Loucy (cell line): ENCODE measurements around the gene PSEN2.

Experiments
- H2AFZ ChIP-seq: fragments of 200-600 bp; sonication (generic); 2 replicates; pipeline ENCODE4 v1.6.0; 2016; ENCODE audit warnings: antibody characterized with exemption, mild to moderate bottlenecking, low read length, moderate library complexity
- H3F3A ChIP-seq: fragments of 200-600 bp; 2 replicates; pipeline ENCODE4 v1.6.0; 2016; ENCODE audit warnings: antibody characterized with exemption, low read depth, mild to moderate bottlenecking
- H3K27me3 ChIP-seq: fragments of 200-600 bp; sonication (generic); 2 replicates; pipeline ENCODE4 v1.6.1; 2014; ENCODE audit warnings: low read length, mild to moderate bottlenecking; ENCODE audit not compliant: insufficient read depth, poor library complexity, severe bottlenecking
- H3K36me3 ChIP-seq: fragments of 200-600 bp; sonication (generic); 2 replicates; pipeline ENCODE4 v1.6.1; 2016; ENCODE audit warnings: low read length; ENCODE audit not compliant: insufficient read depth
- H3K4me1 ChIP-seq: fragments of 200-600 bp; sonication (generic); 2 replicates; pipeline ENCODE4 v1.5.1; 2014; ENCODE audit warnings: low read length, mild to moderate bottlenecking; ENCODE audit not compliant: insufficient read depth, poor library complexity, severe bottlenecking
- H3K4me2 ChIP-seq: fragments of 200-600 bp; sonication (generic); 2 replicates; pipeline ENCODE4 v1.6.0; 2014; ENCODE audit warnings: antibody characterized with exemption, low read length, low read depth, mild to moderate bottlenecking; ENCODE audit not compliant: poor library complexity, severe bottlenecking
- H3K4me3 ChIP-seq: fragments of 200-600 bp; sonication (generic); 2 replicates; pipeline ENCODE4 v1.5.1; 2014; ENCODE audit warnings: low read length, mild to moderate bottlenecking, mixed read lengths; ENCODE audit not compliant: poor library complexity, severe bottlenecking
- H3K79me2 ChIP-seq: fragments of 200-600 bp; sonication (generic); 2 replicates; pipeline ENCODE4 v1.6.1; 2014; ENCODE audit warnings: low read length; ENCODE audit not compliant: insufficient read depth
- H3K9ac ChIP-seq: fragments of 200-600 bp; sonication (generic); 2 replicates; pipeline ENCODE4 v1.6.0; 2014; ENCODE audit warnings: mild to moderate bottlenecking, low read depth, low read length, moderate library complexity; ENCODE audit not compliant: poor library complexity, severe bottlenecking
- H3K9me2 ChIP-seq: fragments of 200-600 bp; sonication (generic); replicated peaks from 2 replicates; pipeline ENCODE4 v1.6.1; 2016; ENCODE audit warnings: low read depth, low read length, mixed read lengths
- H3K9me3 ChIP-seq: fragments of 200-600 bp; sonication (generic); 2 replicates; pipeline ENCODE4 v1.6.1; 2014; ENCODE audit warnings: mild to moderate bottlenecking, antibody characterized with exemption, low read length, low read depth; ENCODE audit not compliant: insufficient read depth
- H4K20me1 ChIP-seq: fragments of 200-600 bp; sonication (generic); 2 replicates; pipeline ENCODE4 v1.6.0; 2014; ENCODE audit warnings: antibody characterized with exemption, low read length, mild to moderate bottlenecking; ENCODE audit not compliant: insufficient read depth, poor library complexity, severe bottlenecking
- EZH2phosphoT487 ChIP-seq: fragments of 200-600 bp; IDR thresholded peaks from 2 replicates; pipeline ENCODE4 v1.6.1; 2018; ENCODE audit warnings: antibody characterized with exemption, mild to moderate bottlenecking, moderate library complexity, borderline replicate concordance
- TF ChIP-seq, protein P1 (sequence below): fragments of 200-600 bp; sonication (generic); conservative IDR thresholded peaks from 2 replicates; pipeline ENCODE4 v1.5.1; 2014; ENCODE audit warnings: mild to moderate bottlenecking, antibody characterized with exemption, low read length

The PSEN2 gene

DNA sequence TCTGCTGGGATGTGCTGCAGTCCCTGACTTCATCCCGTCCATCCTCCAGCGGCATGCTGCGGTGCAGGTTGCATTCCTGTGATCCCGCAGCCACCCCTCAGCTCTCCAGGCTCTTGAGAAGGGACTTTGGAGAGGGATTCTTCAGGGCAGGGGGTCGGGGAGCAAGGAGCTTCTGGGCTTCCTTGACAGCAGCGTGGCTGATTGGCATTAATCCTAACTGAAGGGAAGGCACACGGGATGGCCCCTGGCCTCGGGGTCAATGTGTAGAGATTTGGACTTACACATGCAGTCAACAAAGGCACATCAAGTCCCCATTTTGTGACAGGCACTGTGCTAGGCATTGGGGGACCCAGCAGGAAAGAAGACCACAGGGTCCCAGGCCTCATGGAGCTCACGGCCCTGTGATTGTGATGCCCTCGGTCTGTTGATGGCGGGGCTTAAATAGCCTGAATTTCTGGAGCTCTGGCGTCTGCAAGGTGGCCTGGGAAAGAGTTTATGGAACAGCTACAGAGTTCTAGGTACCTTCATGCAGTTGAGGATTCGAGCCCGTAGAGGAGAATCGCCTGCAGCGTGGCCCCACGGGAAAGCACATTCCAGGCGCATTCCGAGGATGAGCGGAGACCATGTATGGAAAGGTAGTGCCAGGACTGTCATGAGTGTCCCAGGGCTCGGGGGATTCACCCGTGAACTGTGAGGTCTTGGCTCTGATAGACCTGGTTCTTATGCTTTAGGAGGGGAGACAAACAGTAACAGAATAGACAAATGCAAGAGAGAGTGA, 20.1 kb downstream of the PSEN2 start:
- Histone ChIP-seq H2AFZ (no peak overlapping the region), H3F3A (no peaks in the 10 kb centered on the region), H3K4me3 (no peak overlapping the region), H3K4me2 (no peak overlapping the region), H3K27me3 (no peaks in the 10 kb centered on the region), H3K9ac (no peak overlapping the region), H3K4me1 (peaks cover 22% of the 10 kb centered on the region), H3K9me3 (no peaks in the 10 kb centered on the region), H3K9me2 (no peaks in the 10 kb centered on the region), H3K79me2 (no peaks in the 10 kb centered on the region), H3K36me3 (no peaks in the 10 kb centered on the region), H4K20me1 (no peaks in the 10 kb centered on the region)
- TF ChIP-seq EZH2phosphoT487, result no peak
- TF ChIP-seq, protein P1, sequence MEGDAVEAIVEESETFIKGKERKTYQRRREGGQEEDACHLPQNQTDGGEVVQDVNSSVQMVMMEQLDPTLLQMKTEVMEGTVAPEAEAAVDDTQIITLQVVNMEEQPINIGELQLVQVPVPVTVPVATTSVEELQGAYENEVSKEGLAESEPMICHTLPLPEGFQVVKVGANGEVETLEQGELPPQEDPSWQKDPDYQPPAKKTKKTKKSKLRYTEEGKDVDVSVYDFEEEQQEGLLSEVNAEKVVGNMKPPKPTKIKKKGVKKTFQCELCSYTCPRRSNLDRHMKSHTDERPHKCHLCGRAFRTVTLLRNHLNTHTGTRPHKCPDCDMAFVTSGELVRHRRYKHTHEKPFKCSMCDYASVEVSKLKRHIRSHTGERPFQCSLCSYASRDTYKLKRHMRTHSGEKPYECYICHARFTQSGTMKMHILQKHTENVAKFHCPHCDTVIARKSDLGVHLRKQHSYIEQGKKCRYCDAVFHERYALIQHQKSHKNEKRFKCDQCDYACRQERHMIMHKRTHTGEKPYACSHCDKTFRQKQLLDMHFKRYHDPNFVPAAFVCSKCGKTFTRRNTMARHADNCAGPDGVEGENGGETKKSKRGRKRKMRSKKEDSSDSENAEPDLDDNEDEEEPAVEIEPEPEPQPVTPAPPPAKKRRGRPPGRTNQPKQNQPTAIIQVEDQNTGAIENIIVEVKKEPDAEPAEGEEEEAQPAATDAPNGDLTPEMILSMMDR, result no peak

DNA sequence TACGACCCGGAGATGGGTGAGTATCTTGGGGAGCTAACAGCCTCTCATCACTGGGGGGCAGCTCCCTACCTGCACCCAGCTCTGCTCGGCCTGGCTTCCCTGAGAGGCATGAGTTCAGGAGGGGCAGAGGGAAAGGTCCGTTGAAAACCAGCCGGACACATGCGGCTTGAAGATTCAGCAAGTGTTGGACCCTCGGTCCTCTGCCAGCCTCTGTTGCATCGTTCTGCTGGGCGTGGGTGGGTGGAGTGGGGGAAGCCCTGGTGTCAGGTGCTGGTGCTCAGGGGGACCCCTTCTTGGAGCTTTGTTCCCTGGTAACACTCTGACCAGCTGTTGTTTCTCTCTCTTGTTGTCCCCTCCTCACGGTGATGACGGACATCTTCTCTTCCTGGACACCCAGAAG, 20.9 kb downstream of the PSEN2 start:
- Histone ChIP-seq H3K9me3 (no peaks in the 10 kb centered on the region), H3K4me3 (no peak overlapping the region), H3K27me3 (no peaks in the 10 kb centered on the region), H3K9me2 (no peaks in the 10 kb centered on the region), H3K4me2 (no peak overlapping the region), H2AFZ (0 out of 2 replicates have a peak overlapping the region, but pooled peaks have one; percentile 22), H3K4me1 (peaks cover 14% of the 10 kb centered on the region), H3K79me2 (no peaks in the 10 kb centered on the region), H3K9ac (peak overlapping the region; percentile 37), H3K36me3 (no peaks in the 10 kb centered on the region), H4K20me1 (no peaks in the 10 kb centered on the region), H3F3A (no peaks in the 10 kb centered on the region)
- TF ChIP-seq, protein P1, result no peak
- TF ChIP-seq EZH2phosphoT487, result no peak

DNA sequence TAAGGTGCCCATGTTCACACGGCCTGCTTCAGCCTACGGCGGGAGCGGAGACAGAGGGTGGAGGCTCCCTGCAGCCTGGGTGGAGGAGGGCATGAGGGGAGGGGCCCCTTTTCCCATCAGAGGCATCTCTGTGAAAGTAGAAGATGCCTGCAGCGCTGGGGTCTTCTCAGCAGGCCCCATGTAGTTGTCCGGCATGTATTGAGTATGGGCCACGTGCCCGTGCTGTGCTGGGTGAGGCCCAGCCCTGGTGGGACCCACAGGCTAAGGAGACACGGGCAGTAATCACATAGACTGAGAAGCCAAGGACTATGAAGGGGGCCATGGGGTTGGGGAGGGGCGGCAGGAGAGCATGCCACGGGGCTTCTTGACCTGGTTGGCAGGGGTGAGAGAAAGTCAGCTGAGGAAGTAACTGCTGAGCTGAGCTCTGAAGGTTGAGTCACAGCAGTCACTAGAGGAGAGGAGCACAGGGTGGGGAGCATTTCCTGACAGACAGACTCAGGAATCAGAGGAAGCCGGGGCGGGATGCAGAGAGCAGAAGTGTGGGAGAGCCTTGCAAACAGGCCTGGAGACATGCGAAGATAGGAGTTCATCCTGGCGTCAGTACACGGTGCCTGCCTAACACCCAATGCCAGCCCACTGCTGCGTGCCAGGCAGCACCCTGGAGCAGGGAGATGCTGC, 21.6 kb downstream of the PSEN2 start:
- H3K4me3 ChIP-seq, result no peak overlapping the region
- no peaks in the 10 kb centered on the region for H3K36me3 ChIP-seq
- H4K20me1 ChIP-seq, result no peaks in the 10 kb centered on the region
- H3K4me1 ChIP-seq, result peaks cover 10% of the 10 kb centered on the region
- no peaks in the 10 kb centered on the region for H3K27me3 ChIP-seq
- TF ChIP-seq, protein P1, result no peak
- TF ChIP-seq EZH2phosphoT487, result no peak
- no peak overlapping the region for H3K4me2 ChIP-seq
- no peaks in the 10 kb centered on the region for H3F3A ChIP-seq
- H3K9me2 ChIP-seq, result no peaks in the 10 kb centered on the region
- no peaks in the 10 kb centered on the region for H3K79me2 ChIP-seq
- H2AFZ ChIP-seq, result 0 out of 2 replicates have a peak overlapping the region, but pooled peaks have one; percentile 22
- peak overlapping the region; percentile 37 for H3K9ac ChIP-seq
- H3K9me3 ChIP-seq, result no peaks in the 10 kb centered on the region
